Gastrocnemius medialis (tissue), 4 donors: ENCODE measurements around the gene DUSP22.

Experiments used
- CTCF ChIP-seq, 5 experiments: fragments of 450-650 bp in 3 of 5; fragments of 200-600 bp in 2 of 5; sonication (generic) in 2 of 5; IDR thresholded peaks in 4 of 5; conservative IDR thresholded peaks in 1 of 5; 1 replicate in 4 of 5; 2 replicates in 1 of 5; pipeline ENCODE4 v1.5.1; 2016 to 2019; ENCODE audit warnings: antibody characterized with exemption in 5 of 5, mild to moderate bottlenecking in 3 of 5, moderate library complexity in 3 of 5
- POLR2A ChIP-seq, 2 donors: fragments of 450-650 bp; IDR thresholded peaks; one replicate each; pipeline ENCODE4 v1.6.1; 2017; ENCODE audit warnings: antibody characterized with exemption in 2 of 2, mild to moderate bottlenecking in 2 of 2, moderate library complexity in 2 of 2

DNA sequence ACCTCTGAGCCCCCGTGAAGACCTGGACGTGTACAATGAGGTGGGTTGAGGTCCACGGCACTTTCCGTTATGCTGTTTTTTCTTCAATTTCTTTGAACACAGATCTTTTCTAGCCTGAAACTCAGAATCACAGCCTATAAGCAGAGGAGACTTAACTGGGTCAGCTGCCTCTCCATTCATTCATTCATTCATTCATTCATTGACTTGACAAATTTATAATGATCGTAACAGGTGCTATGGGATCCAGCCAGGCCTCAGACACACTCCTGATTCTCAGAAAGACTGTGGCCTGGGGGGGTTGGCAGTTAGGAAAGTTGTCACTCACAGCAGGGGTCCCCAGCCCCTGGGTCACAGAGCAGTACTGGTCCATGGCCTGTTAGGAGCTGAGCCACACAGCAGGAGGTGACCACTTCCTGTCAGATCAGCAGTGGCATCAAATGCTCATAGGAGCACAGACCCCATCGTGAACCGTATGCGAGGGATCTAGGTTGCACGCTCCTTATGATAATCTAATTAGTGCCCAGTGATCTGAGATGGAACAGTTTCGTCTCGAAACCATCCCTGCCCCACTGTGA lies 60.7 kb downstream of the DUSP22 start:
- no peak for TF ChIP-seq CTCF (IDR thresholded peaks at IDR 0.05 in 4 of 5, conservative IDR thresholded peaks at IDR 0.05 in 1 of 5)
- TF ChIP-seq POLR2A (IDR thresholded peaks at IDR 0.05), result no peak
